ENCODE data around the gene NME4. TPM values are rescaled to one million over a fixed set of nuclear protein-coding genes. Genes with fewer than 3 reads are reported as not detected.
A peak's percentile ranks its signal among the peaks of the same experiment; 100 is the strongest.
"Not testable (repeated sequence)": the region's sequence is repeated elsewhere in the genome, so short reads cannot be mapped to it uniquely, and the experiment has no call there.

The NME4 gene
- total RNA-seq, 1 experiment from 2014 or later = 25.3 TPM

DNA sequence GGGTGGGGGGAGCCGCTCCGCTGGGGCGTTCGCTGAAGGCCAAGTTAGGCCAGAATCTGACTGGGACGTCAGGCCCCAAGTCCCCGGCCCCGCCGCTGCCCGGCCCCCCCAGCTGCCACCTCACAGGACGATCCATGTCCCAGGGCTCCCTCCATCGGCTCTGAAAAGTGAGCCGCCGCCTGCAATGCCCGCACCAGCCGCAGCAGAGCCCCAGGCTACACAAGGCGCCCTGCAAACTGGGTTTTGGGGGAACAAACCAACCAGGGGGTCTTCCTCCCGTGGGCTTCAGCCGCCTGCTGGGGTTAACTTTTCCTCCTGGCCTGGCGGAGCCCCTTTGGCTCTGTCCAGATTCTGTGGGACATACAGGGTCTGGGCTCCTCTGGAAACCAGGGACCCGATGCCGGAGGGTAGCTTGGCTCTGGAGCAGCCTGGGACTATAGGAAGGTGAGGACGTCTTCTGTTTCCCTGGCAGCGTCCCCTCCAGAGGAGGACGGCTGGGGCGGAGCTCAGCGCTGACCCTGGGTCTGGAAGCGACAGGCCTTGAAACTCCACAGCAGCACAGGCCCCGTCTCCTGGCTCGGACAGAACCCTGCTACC lies 835 bp downstream of the NME4 start:
- DNase-seq (ENCODE audit: low spot score) = peak; percentile 59

DNA sequence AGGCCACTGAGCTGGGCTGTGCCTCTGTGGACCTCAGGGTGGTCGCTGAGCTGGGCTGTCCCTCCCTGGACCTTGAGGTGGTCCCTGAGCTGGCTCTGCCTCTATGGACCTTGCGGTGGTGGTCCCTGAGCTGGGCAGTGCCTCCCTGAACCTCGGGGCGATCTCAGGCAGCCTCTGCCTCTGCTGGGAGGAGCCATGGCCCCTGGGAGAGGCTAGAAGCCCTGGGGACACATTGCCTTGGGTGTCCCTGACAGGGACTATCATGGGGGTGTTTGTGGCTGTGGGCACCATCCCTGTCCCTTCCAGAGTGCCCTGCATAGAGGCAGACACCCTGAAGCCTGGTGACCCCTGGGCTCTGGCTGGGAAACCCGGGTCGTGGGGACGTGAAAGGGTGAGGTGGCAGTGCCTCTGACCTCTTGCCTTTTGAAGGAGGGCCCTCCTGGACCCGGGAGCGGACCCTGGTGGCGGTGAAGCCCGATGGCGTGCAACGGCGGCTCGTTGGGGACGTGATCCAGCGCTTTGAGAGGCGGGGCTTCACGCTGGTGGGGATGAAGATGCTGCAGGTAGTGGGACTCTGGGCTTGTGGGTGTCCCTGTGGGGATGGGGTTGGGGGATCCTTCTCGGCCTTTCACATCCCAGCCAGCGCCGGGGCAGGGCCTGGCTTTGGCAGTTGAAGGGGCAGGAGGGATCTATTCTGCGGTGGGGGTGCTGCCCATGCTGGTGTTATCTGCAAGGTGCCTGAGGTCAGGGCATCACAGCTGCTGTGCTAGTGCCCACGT lies 1.8 kb downstream of the NME4 start:
- DNase-seq (ENCODE audit: low spot score) = no peak

DNA sequence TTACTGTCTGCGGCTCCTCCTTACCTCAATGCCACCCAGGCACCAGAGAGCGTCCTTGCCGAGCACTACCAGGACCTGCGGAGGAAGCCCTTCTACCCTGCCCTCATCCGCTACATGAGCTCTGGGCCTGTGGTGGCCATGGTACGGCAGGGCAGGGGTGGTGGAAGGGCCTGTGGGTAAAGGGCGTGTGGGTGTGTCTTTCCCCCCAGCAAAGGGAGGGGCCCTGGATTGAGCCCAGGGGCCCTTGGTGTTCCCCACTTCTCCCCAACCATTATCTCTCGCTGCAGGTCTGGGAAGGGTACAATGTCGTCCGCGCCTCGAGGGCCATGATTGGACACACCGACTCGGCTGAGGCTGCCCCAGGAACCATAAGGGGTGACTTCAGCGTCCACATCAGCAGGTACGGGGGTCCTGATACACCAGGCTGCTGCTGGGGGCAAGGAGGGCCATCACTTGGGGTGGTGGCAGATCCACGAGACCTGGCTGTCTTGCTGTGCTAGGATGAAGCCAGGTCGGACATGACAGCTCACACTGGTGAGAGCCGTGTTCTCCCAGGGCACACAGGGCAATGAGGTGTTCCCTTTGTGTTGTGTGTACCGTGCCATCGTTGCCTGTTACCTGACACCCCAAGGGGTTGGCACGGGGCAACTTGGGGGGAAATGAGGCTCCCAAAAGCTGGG lies 2.5 kb downstream of the NME4 start:
- DNase-seq (ENCODE audit: low spot score) = no peak

DNA sequence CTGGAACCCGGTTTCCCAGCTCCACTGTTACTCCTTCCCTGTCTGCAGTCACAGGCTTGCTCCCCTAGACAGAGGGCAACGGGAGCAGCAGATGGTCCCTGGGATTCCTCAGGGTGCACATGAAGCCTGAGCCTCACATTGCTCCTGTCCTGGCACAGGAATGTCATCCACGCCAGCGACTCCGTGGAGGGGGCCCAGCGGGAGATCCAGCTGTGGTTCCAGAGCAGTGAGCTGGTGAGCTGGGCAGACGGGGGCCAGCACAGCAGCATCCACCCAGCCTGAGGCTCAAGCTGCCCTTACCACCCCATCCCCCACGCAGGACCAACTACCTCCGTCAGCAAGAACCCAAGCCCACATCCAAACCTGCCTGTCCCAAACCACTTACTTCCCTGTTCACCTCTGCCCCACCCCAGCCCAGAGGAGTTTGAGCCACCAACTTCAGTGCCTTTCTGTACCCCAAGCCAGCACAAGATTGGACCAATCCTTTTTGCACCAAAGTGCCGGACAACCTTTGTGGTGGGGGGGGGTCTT lies 3.1 kb downstream of the NME4 start:
- DNase-seq (ENCODE audit: low spot score) = no peak

DNA sequence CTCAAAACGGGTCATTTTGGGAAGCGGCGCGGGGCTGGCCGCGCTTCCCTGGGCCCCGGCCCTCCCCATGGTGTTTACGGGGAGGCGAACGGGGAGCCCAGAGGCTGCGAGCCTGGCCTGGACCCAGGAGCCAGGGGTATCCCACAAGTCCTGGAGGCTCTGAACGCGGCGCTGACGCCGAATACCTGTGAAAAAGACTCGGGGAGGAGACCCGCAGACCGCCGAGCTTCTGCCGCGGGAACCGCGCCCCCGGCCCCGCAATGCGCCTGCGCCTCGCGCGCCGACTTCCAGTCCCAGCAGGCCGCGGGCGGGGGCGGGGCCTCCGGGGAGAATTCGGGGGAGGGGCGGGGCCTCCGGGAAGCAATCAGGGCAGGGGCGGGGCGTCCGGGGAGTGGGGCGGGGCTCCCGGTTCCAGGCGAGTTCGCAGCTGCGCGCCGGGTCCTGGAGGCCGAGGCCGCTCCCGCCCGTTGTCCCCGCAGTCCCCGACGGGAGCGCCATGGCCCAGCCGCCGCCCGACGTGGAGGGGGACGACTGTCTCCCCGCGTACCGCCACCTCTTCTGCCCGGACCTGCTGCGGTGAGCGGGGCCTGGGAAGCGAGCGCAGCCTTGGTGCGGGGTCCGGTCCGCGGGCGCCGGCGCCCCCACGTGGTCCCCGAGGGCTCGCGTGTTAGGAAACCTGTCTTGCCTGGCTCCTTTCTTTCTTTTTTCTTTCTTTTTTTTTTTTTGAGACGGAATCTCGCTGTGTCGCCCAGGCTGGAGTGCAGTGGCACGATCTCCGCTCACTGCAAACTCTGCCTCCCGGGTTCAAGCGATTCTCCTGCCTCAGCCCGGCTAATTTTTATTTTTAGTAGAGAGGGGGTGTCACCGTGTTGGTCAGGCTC lies 4.7 kb downstream of the NME4 start, which contains the start of gene DECR2:
TSS of gene DECR2 (plus strand) at position 418 of the 881 bp plus-strand sequence. CDS start at position 497, 79 bp downstream.
- DNase-seq (ENCODE audit: low spot score) = peak; percentile 83

DNA sequence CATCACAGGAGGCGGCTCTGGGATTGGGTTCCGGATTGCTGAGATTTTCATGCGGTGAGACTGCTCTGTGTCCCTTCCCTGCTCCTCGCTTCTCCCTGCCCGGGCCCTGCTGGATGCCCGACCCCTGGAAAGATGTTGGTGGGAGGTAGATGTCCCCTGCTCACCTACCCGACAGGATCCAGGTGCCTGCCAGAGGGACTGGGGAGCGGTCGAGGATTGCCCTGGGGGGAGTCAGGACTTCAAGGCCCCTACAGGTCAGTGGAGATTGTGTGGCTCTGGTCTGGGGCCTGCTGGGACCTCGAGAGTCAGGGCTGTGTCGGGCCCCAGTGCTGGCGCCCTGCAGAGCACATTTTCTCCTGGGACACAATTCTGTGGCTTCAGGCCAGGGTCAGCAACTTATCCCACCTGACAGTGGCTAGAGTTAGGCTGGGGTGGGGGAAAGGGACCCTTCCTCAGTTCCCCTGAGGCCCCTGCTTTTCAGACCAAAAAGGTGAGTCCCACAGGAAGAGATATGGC lies 8.0 kb downstream of the NME4 start:
- DNase-seq (ENCODE audit: low spot score) = no peak

DNA sequence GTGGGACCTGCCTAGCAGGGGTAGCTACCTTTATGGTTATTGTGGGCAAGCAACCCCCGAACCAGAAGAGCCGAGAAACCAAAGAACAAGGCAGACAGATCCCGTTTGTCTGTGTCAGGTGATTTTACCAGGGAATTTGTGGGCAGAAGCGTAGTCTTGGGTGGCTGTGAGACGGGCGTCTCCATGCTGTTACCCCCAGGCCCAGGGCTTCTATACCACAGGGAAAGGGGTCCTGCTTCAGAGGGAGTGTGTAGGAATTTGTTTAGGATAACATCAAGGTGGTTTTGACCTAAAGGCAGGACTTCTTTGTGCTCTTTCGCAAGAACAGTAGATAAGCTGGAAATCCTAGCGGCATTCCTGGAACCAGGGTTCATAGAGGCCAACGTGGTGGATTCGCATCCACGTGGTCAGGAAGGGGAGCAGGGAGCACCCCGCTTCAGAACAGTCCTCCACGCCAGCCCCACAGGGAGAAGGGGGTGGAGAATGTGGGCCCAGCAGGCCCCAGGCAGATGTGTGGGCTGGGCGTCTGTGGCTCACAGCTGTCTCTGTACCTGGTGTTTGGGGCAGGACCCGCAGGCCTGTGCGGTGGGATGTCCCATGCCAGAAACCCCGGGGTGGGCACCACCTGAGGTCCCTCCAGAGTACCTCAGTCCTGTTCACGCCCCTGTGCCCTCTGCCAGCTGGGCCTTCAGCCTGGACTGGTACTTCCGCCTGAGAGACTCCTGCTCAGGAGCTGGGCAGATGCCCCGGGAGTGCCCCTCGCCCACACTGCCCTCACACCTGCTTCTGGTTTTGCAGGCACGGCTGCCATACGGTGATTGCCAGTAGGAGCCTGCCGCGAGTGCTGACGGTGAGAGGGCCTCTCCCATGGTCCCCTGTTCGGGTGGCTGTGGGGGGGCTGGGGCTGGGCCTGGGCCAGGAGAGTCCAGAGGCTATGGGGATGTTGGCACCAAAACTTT lies 8.8 kb downstream of the NME4 start:
- DNase-seq (ENCODE audit: low spot score) = no peak

DNA sequence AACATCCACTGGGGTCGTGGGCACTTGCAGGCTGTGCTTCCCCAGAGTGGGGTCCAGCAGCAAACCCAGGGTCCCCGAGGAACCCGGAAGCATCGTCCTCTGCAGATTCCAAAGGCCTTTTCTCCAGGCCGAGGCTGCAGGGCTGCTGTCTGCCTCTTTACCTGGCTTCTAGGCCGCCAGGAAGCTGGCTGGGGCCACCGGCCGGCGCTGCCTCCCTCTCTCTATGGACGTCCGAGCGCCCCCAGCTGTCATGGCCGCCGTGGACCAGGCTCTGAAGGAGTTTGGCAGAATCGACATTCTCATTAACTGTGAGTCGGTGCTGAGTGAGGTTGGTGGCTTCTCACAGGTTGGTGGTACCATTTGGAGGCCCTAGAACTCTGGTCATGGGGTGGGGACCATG lies 10.3 kb downstream of the NME4 start:
- DNase-seq (ENCODE audit: low spot score) = no peak

DNA sequence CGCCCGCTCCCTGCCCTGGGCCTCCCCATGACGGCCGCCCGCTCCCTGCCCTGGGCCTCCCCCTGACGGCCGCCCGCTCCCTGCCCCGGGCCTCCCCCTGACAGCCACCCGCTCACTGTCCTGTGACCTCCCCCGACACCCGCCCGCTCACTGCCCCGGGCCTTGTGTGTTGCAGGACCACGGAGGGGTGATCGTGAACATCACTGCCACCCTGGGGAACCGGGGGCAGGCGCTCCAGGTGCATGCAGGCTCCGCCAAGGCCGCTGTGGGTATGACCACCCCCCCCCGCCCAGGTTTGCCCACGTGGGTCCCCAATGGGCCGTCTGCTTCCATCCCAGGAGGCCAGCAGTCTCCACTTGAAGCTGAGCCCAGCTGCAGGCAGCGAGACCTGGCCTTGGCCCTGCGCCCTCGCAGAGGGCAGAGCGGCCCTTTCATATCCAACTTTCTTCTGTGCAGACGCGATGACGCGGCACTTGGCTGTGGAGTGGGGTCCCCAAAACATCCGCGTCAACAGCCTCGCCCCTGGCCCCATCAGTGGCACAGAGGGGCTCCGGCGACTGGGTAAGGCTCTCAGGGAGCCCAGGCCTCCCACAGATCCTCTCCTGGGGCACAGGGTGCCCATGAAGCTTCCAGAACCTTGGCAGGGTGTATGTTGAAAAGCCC lies 13.6 kb downstream of the NME4 start:
- no peak for DNase-seq (ENCODE audit: low spot score)

DNA sequence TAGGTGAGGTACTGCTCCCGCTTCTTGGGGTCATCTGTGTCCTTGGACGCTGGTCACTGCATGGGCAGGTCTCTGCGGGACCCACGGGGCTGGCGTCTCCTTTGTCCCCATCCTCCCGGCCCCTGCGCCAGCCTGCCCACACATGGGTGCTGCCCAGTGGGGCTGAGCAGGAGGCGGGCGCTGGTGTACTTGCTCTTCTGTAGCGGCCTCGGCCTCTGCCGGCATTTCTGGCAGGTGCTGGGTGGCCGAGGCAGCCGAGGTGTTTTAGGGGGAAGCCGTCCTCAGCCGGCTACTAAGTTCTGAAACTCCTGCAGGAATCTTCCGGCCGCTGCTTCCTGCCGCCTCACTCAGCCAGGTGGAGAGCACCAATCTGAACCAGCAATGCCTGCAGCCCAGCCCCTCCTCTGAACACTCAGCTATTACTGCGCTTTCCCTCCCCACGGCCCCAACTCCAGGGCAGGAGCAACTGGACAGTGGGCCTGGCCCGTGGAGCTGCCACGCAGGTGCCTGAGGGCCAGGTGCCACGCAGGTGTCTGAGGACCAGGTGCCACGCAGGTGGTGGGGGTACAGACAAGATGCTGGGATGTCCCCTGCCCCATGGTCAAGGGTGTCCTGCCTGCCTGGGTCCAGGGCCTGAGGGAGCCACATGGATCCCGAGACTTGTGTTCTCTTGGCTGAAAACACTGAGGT lies 14.7 kb downstream of the NME4 start:
- DNase-seq (ENCODE audit: low spot score) = no peak

DNA sequence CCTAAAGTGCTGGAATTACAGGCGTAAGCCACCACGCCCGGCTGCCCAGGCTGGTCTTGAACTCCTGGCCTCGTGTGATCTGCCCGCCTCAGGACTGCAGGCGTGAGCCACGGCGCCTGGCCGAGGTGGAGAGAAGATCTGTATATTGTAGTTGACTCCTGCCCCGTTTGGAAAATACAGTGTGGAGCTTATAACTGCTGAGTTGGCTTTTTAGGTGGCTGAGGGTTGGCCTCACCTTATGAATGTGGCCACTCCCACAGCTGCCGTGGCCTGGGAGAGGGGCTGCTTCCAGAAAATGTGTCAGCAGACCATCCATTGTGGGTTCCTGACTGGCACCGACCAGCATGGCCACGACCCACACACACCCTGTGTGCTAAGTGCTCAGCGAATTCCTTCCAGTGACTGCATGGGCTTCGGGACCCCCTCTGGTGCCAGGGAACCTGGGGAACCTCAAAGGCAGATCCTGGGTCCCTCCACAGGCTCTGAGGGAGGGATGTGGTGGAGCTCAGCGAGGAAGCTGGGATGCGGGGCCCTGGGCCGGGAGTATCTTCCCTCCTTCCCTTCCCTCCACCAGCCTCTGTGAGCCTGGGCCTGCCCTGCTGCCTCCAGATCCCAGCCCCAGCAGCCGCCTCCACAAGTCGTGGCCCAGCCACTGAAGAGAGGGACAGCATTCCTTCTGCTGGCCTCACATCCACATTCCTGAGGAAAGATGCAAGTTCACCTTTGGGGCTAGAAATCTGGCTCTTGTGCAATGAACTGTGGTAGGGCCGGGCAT lies 17.6 kb downstream of the NME4 start:
- DNase-seq (ENCODE audit: low spot score) = no peak

DNA sequence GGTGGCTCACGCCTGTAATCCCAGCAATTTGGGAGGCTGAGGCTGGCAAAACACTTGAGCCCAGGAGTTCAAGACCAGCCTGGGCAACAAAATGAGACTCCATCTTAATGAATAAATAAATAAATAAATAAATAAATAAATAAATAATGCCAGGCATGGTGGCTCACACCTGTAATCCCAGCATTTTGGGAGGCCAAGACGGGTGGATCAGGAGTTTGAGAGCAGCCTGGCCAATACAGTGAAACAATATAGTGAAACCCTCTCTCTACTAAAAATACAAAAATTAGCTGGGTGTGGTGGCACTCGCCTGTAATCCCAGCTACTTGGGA lies 18.1 kb downstream of the NME4 start:
- not testable (repeated sequence) for DNase-seq (ENCODE audit: low spot score)

DNA sequence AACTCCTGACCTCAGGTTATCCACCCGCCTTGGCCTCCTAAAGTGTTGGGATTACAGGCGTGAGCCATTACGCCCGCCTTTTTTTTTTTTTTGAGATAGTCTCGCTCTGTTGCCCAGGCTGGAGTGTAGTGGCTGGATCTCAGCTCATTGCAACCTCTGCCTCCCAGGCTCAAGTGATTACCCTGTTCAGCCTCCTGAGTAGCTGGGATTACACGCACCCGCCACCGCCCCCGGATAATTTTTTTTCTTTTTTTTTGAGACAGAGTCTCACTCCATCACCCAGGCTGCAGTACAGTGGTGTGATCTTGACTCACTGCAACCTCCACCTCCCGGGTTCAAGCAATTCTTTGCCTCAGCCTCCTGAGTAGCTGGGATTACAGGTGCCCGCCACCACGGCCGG lies 25.2 kb downstream of the NME4 start:
- DNase-seq (ENCODE audit: low spot score) = not testable (repeated sequence)

DNA sequence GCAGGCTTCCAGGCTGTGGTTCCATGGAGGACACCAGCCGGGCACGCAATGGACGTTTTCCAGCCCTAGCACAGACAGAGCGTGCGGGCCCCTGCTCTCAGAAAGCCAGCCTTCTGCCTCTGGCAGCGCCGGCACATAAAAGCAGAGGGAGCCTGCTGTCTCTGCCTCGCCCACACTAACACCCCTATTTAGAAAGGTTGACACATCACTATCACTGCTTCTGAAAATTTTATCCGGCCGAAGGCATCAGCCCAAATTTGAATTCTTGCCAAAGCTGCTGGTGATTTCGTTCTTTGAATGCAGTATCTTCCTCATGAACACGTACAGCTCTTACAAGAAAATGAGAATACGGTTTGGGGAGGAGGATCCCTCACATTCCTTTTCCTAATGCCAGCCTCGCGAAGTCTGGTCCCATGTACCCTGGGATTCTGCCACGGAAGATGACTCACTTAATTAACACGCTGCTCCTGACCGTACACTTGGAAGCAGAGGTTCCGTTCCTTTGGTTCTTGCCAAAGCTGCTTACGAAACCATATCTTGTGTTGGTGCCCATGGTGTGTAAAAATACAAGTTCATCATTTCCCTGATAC lies 27.1 kb downstream of the NME4 start:
- DNase-seq (ENCODE audit: low spot score) = peak; percentile 47

DNA sequence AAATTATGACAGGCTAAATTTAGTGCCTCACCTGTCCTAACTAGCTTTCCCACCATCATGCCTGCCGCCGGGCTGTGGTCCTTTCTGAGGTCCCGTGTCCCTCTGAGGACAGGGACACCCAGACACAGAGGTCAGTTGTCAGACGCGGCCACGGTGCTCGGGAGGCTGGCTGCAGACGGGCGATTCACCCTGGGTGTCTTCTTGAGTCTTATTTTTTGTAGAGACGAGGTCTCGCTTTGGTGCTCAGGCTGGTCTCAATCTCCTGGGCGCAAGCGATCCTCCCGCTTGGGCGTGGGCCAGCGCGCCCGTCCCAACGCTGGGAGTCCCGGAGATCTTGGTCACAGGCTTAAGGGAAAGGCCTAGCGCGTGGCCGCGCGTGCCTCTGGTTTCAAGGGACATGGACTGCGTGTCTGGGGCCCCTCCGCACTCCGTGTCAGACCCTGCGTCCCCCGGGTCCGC lies 27.7 kb downstream of the NME4 start:
- peak; percentile 35 for DNase-seq (ENCODE audit: low spot score)

DNA sequence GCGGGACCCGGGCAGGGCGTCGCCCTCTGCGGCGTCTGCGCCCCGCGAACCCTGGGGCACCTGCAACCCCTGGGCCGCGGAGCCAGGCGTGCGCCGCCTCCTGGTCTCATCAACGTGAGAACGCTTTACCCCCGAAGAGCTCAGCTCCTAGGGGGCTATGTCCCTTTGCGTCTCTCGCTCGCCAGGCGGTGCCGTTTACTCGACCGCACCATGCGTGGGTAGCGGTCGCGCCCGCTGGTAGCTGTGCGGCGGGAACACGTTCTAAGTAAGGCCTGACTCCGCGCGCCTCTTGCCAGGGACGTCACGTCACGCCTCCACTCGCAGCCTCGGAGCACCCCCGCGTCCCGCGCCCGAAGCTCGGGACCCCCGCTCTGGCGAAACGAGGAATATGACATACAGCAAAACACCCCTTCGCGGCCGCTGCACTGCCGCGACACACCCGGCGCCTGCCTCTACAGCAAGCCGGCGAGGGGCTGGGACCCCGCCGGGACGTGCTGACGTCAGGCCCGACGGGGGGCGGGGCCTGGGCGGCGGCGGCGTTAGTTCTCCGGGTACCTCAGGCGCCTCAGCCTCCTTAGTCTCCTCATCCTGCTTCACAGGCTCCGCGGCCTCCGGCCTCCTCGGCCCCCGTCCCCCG lies 28.2 kb downstream of the NME4 start, which contains the start of gene RAB11FIP3:
TSS of gene RAB11FIP3 (plus strand) at position 568 of the 637 bp plus-strand sequence. CDS start 358 bp downstream, outside the sequence.
- DNase-seq (ENCODE audit: low spot score) = peak; percentile 33

DNA sequence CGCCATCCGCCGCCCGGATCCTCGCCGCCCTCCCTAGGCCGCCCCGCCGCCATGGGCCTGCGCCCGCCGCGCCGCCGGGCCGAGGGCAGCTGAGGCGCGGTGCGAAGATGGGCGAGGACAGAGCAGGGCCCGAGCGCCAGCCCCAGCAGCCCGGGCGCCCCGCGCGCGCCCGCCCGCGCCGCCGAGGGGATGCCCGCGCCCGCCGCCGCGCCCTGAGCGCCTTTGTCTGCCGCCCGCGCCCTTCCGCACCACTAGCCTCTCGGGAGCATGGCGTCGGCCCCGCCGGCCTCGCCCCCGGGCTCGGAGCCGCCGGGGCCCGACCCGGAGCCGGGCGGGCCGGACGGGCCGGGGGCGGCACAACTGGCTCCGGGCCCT lies 28.7 kb downstream of the NME4 start:
- DNase-seq (ENCODE audit: low spot score) = no peak
